ENCODE data around the gene ANKRD10. TPM values are rescaled to one million over a fixed set of nuclear protein-coding genes. Genes with fewer than 3 reads are reported as not detected.

Gene ANKRD10
- total RNA-seq, 1 donor from 2014 or later, result 163 TPM

DNA sequence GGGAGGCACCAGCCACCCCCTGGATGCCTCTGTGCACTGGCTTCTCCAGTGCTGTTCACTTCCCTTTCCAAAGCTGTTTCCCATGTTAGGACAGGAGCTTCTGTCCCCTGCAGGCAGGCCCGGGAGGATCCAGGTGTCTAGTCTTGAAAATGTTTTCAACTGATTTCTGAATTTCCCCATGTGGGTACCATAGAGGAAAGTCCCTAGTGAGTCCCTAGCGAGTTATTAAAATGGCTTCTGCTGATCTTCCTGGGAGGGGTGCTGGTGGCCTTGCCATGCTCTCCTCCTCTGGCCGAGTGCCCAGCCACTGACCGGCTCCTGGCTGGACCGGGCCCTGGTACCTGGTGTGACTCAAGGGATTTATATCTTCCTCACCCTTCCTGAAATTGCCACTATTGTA is 5.2 kb upstream of the ANKRD10 start:
- no peak for DNase-seq (ENCODE audit: low spot score)
- no peak overlapping the region for H3K4me3 Mint-ChIP-seq
- H3K4me1 Mint-ChIP-seq (ENCODE audit: low read depth), result peaks cover 43% of the 10 kb centered on the region
- H3K27ac Mint-ChIP-seq, result no peak overlapping the region
- H3K9me3 Mint-ChIP-seq, result no peaks in the 10 kb centered on the region
- intact Hi-C loops (cut with micrococcal nuclease), result no loop called here
- peaks cover 6% of the 10 kb centered on the region for H3K36me3 Mint-ChIP-seq (ENCODE audit: low read depth)
- peaks cover 21% of the 10 kb centered on the region for H3K27me3 Mint-ChIP-seq (ENCODE audit: insufficient read depth)

DNA sequence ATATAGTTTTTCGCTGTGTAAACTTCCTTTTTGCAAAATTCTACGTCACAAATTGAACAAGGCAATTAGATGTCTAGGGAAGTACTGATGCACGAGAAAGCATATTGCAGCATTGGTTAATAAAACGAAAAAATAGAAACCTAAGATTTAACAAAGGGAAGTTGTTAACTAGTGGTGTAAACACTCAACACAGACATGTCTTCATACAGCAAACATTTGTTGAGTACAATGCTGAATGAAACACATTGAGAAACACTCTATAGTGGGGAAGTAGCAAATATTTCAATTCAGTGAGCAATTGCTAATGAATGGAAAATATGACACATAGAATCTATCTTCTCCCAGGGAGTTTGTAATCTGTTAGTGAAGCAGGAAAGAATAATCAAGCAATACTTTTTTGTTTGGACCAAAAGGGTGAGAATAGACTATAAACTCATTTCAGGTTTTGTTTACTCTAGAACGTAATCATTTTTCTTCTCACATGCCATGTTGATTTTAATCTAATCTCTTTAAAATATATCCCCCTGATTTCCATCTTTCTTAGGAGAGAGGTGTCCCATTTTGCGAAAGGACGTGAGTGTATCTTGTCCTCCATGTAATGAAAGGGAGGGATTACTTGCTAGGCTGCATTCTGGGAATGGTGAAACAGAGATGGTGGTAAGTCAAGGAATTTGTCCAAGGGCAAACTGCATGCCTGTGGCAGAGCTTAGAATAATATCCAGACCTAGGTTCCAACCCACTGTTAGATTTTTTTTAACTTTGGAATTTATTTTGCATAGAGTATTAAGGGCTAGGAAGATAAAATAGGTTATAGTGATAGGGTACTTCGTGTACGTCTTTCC is 1.7 kb upstream of the ANKRD10 start:
- Mint-ChIP-seq H3K36me3 (ENCODE audit: low read depth) (peaks cover 16% of the 10 kb centered on the region), H3K4me3 (peak overlapping the region; percentile 84), H3K27ac (peak overlapping the region; percentile 15), H3K9me3 (no peaks in the 10 kb centered on the region), H3K4me1 (ENCODE audit: low read depth) (peaks cover 57% of the 10 kb centered on the region), H3K27me3 (ENCODE audit: insufficient read depth) (peaks cover 2% of the 10 kb centered on the region)
- intact Hi-C loops (cut with micrococcal nuclease), result loop anchor here (5.0 kb wide), 1 partner anchor 286 kb away; no protein-coding TSS in a partner anchor
- DNase-seq (ENCODE audit: low spot score), result no peak

DNA sequence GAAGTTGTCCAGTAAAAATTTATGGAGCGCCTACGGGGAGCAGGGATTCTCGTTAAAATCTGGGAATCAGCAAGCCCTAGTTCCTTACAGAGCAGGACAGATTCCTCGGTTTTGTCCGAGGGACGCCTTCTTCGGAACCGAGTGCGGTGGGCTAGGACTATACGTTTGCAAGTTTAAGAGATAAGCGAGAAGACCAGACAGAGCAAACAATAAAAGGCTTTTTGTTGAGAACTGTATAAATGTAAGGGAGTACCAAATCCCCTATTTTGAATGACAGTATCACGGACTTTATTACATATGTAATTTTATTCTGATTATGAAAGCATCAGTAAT is 971 bp upstream of the ANKRD10 start:
- intact Hi-C loops (cut with micrococcal nuclease), result loop anchor here (1.0 to 5.0 kb wide), 11 partner anchors 28 to 307 kb away; partner anchors contain the start of genes ARHGEF7 and ING1

DNA sequence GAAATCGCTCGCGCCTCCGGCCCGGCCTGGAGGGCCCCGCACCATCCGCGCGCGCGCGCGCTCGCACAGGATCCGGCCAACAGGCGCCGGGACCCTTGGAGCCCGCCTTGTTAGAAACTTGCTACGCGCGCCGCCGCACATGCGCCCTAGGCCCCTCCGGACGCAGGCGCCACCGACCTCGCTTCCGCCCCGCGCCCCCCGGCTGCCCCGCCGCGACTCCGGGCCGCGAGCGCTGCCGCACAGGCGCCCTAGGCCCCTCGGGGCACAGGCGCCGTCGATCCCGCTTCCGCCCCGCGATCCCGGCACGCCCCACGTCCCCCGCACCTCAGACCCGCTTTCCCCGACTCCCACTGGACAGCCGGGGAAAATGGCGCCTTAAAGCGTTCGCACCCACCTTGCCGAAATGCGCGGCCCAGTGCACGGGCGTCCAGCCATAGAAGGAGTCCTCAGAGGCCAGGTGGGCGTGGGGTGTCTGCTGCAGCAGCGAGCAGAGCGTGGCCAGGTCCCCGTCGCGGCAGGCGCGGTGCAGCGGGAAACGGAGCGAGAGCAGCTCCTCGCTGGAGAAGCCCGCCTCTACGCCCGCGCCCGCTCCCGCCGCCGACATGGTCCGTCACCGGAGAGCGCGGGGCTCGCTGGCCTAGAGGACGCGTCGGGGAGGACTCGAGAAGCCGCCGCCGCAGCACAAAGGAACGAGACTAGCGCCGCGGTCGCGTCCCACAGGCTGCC is 375 bp downstream of the ANKRD10 start:
- DNase-seq (ENCODE audit: low spot score), result peak; percentile 68
- intact Hi-C loops (cut with micrococcal nuclease), result loop anchor here (1.0 to 5.0 kb wide), 11 partner anchors 30 to 308 kb away; partner anchors contain the start of genes ARHGEF7 and ING1
- H3K4me1 Mint-ChIP-seq (ENCODE audit: low read depth), result peaks cover 57% of the 10 kb centered on the region
- H3K9me3 Mint-ChIP-seq, result no peaks in the 10 kb centered on the region
- H3K27ac Mint-ChIP-seq, result peak overlapping the region; percentile 95
- H3K36me3 Mint-ChIP-seq (ENCODE audit: low read depth), result peaks cover 29% of the 10 kb centered on the region
- H3K4me3 Mint-ChIP-seq, result peak overlapping the region; percentile 94
- H3K27me3 Mint-ChIP-seq (ENCODE audit: insufficient read depth), result no peaks in the 10 kb centered on the region

More for the DNA sequence above, 971 bp upstream of the ANKRD10 start:
- Mint-ChIP-seq H3K4me3 (peak overlapping the region; percentile 84), H3K27me3 (ENCODE audit: insufficient read depth) (no peaks in the 10 kb centered on the region), H3K9me3 (no peaks in the 10 kb centered on the region), H3K4me1 (ENCODE audit: low read depth) (peaks cover 53% of the 10 kb centered on the region), H3K36me3 (ENCODE audit: low read depth) (peaks cover 19% of the 10 kb centered on the region), H3K27ac (peak overlapping the region; percentile 75)
- no peak for DNase-seq (ENCODE audit: low spot score)

DNA sequence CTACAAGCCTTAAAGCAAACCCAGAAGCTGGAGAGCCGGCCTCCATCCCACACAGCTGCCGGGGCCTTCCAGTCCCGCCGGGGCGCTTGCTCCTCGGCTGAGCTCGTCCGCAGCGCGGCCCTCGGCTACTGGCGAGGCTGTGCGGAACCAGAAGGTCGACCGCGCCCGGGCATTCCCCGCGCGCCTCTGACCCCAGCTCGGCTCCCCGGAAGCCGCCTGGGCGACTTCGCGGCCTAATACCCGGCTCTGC is 863 bp downstream of the ANKRD10 start:
- Mint-ChIP-seq H3K27me3 (ENCODE audit: insufficient read depth) (no peaks in the 10 kb centered on the region), H3K9me3 (no peaks in the 10 kb centered on the region), H3K36me3 (ENCODE audit: low read depth) (peaks cover 32% of the 10 kb centered on the region), H3K27ac (peak overlapping the region; percentile 89), H3K4me3 (peak overlapping the region; percentile 94), H3K4me1 (ENCODE audit: low read depth) (peaks cover 62% of the 10 kb centered on the region)
- intact Hi-C loops (cut with micrococcal nuclease), result loop anchor here (2.0 kb wide), 5 partner anchors 31 to 309 kb away; partner anchors contain the start of gene ARHGEF7
- DNase-seq (ENCODE audit: low spot score), result no peak

DNA sequence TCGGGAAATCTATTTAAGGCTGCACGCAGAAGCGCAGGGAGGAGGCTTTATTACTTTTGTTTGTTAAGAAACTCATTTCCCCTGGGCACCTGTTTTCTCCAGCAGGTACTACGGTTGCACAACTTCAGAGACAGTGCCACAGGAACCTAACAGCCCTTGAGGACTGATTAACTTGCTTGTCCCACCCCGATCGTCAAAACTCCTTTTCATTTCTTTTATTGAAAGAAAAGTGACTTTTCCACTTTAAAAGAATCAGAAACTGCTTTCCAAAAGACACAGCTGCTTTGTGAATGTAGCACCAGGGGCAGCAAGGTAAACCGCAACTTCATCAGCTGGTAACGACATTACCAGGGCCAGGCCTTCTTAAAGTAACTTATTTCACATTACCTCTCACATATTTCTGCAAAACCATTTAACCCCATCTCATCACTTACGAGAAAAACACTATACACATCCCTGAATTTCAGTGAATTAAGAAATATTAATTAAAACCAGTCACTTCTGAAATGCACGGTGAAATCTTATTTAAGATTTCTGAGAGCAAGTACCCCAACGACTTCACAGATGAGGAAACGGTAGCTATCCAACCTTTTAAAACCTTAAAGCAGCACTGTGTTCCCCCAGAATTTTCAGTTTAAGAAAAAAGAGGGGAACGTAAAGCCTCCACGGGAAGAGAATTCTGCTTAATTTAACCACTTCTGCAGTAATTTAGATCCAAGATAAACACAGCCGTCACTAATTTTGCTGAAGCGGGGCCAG is 1.4 kb downstream of the ANKRD10 start:
- Mint-ChIP-seq H3K36me3 (ENCODE audit: low read depth) (peaks cover 36% of the 10 kb centered on the region), H3K9me3 (no peaks in the 10 kb centered on the region), H3K27ac (peak overlapping the region; percentile 89), H3K27me3 (ENCODE audit: insufficient read depth) (no peaks in the 10 kb centered on the region), H3K4me1 (ENCODE audit: low read depth) (peaks cover 67% of the 10 kb centered on the region), H3K4me3 (peak overlapping the region; percentile 94)
- intact Hi-C loops (cut with micrococcal nuclease), result loop anchor here (2.0 kb wide), 5 partner anchors 31 to 309 kb away; partner anchors contain the start of gene ARHGEF7
- DNase-seq (ENCODE audit: low spot score), result no peak

DNA sequence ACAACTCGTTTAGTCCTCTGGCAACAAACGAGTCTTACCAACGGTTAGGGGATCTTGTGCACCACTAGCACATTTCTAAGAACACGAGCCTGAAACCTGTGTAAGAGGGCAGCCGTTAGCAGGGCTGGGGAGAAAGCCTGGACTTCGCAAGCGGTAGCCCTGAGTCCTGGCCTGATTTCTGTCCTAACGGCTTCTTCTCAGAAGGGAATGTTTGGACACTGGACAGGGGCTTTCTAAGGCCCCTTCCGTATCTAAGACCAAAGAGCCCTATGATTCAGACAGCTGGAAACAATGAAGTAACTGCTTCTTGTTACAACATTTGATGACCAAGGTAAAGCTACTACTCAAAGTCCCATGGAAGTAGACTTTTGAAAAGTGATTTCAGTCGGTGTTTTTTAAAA is 2.2 kb downstream of the ANKRD10 start:
- H3K27me3 Mint-ChIP-seq (ENCODE audit: insufficient read depth), result no peaks in the 10 kb centered on the region
- H3K4me1 Mint-ChIP-seq (ENCODE audit: low read depth), result peaks cover 70% of the 10 kb centered on the region
- intact Hi-C loops (cut with micrococcal nuclease), result loop anchor here (1.0 kb wide), 1 partner anchor 8 kb away; no protein-coding TSS in a partner anchor
- peak overlapping the region; percentile 94 for H3K4me3 Mint-ChIP-seq
- no peaks in the 10 kb centered on the region for H3K9me3 Mint-ChIP-seq
- no peak for DNase-seq (ENCODE audit: low spot score)
- H3K36me3 Mint-ChIP-seq (ENCODE audit: low read depth), result peaks cover 34% of the 10 kb centered on the region
- H3K27ac Mint-ChIP-seq, result peak overlapping the region; percentile 89

DNA sequence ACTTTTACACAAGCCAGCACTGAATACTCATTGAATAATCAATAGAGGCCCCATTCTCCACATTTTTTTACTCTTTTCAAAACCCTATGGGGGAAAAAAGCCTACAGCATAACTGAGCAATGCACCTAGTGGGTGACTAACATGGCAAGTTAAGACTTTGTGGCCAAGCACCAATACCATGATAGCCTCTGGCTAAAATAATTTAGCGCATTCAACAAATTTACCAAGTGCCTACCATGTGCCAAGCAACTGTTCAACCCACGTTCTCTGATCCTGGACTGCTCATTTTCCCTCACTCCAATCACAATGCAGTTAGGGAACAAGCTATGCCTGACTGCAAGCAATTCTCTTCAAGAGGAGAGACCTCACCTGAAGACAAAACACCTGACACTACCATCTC is 3.0 kb downstream of the ANKRD10 start:
- H3K4me3 Mint-ChIP-seq, result peak overlapping the region; percentile 94
- H3K27me3 Mint-ChIP-seq (ENCODE audit: insufficient read depth), result no peaks in the 10 kb centered on the region
- H3K27ac Mint-ChIP-seq, result peak overlapping the region; percentile 34
- peaks cover 37% of the 10 kb centered on the region for H3K36me3 Mint-ChIP-seq (ENCODE audit: low read depth)
- peaks cover 70% of the 10 kb centered on the region for H3K4me1 Mint-ChIP-seq (ENCODE audit: low read depth)
- H3K9me3 Mint-ChIP-seq, result no peaks in the 10 kb centered on the region
- DNase-seq (ENCODE audit: low spot score), result no peak
- intact Hi-C loops (cut with micrococcal nuclease), result loop anchor here (1.0 kb wide), 1 partner anchor 8 kb away; no protein-coding TSS in a partner anchor

DNA sequence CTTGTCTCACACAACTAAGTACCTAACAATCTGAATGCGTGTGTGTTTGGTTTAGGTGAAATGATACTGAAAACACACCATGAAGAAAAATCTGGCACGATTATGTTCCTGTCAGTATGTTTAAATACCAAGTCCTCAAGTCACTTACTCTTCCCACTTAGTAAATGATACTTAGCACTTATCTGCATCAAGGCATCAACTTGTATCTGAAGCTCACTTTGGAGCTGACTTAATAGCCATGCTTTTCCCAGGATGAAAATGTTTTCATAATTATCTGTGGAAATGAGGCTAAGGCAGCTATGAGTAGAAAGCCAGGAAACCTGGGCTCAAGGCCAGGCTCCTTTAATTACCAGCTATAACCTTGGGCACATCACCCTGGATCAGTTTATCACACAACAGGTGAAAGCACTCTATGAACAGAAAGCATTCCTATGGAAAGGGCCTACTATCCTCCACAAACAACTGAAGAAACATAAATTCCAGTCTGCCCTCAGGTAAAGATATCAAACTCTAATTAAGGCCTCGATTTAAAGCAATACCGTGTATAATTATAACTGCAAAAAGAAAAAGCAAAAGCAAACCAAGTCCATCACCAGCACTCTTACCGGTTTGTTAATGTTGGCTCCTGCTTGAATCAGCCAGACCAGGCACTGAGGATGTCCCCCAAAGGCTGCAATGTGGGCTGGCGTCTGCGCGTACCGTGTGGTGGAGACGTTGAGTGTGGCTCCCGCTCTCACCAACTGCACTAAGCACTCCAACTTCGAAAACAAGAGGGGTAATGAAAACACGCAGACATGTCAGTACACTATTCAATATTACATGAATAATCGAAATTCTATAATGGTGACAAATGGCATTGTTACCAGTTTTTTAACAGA is 4.6 kb downstream of the ANKRD10 start:
- intact Hi-C loops (cut with micrococcal nuclease), result no loop called here
- Mint-ChIP-seq H3K27me3 (ENCODE audit: insufficient read depth) (no peaks in the 10 kb centered on the region), H3K27ac (no peak overlapping the region), H3K4me3 (peak overlapping the region; percentile 94), H3K9me3 (no peaks in the 10 kb centered on the region), H3K4me1 (ENCODE audit: low read depth) (peaks cover 74% of the 10 kb centered on the region), H3K36me3 (ENCODE audit: low read depth) (peaks cover 52% of the 10 kb centered on the region)
- DNase-seq (ENCODE audit: low spot score), result no peak

DNA sequence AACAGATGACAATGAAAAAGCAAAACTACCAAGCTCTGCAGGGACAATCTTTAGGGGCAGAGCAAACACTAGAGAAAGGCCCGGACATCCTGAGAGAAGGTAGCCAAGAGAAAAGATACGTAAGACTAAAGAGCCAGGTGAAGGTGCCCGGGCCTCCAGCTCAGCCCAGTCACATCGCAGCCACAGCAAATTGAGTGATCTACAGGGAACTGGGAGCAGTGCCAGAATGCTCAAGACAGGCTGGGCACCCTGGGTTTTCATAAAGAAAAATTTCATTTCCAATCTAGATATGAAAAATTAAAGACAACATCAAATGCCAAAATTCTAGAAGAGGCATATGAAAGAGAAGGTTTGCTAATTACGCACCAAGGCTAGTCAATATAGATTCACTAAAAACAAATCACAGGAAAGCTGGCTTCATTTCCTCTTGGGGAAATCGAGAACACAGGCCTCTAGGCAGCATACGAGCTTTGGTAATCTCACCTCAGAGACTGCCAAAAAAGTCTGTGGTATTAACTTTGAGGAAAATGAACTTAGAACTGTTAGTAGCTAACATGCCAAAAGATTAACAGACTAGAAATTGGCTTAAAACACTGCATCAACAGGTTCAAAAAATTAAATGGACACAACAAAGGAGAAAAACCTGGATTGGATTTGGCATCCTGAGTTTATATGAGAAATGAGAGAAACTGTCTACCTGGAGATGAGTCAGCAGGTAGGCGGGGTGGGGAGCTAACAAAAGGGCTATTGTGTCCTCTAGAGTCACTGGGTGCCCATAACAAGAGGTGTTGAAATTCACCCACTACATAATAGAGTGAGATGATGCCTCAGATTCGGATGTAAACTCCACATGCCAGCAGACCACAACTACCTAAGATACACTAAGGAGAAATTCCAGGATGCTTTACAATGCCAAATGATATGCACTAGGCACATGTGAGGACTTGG is 6.6 kb downstream of the ANKRD10 start:
- no peak overlapping the region for H3K4me3 Mint-ChIP-seq
- no peaks in the 10 kb centered on the region for H3K27me3 Mint-ChIP-seq (ENCODE audit: insufficient read depth)
- peaks cover 57% of the 10 kb centered on the region for H3K36me3 Mint-ChIP-seq (ENCODE audit: low read depth)
- H3K9me3 Mint-ChIP-seq, result no peaks in the 10 kb centered on the region
- no peak for DNase-seq (ENCODE audit: low spot score)
- H3K27ac Mint-ChIP-seq, result peak overlapping the region; percentile 74
- peaks cover 70% of the 10 kb centered on the region for H3K4me1 Mint-ChIP-seq (ENCODE audit: low read depth)
- intact Hi-C loops (cut with micrococcal nuclease), result loop anchor here (2.0 kb wide), 1 partner anchor 15 kb away; no protein-coding TSS in a partner anchor

DNA sequence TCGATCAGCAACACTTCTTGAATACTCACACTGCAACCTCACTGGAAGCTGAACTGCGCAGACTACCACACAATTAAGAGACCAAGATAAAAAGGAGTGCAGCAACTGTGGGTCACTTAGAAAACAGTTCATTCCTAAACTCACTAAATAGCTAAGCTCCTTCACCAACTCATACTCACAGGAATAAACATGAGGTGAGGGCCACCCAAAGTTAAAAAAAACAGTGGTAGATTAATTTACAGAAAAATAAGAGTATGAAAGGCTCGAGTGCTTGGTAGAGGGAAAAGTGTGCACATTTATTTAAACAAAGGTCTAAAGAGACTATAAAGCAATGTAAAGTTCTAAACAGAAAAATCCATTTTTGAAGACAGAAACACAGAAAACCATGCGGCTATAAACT is 7.6 kb downstream of the ANKRD10 start:
- H3K27me3 Mint-ChIP-seq (ENCODE audit: insufficient read depth), result no peaks in the 10 kb centered on the region
- no peaks in the 10 kb centered on the region for H3K9me3 Mint-ChIP-seq
- DNase-seq (ENCODE audit: low spot score), result no peak
- no peak overlapping the region for H3K27ac Mint-ChIP-seq
- H3K4me3 Mint-ChIP-seq, result no peak overlapping the region
- H3K4me1 Mint-ChIP-seq (ENCODE audit: low read depth), result peaks cover 61% of the 10 kb centered on the region
- H3K36me3 Mint-ChIP-seq (ENCODE audit: low read depth), result peaks cover 63% of the 10 kb centered on the region
- intact Hi-C loops (cut with micrococcal nuclease), result no loop called here

All from activated T-helper 1 cell treated with anti-CD3 and anti-CD28 coated beads, Interleukin-12 subunit alpha, Interleukin-12 subunit beta, Interleukin-2, Interleukin-4 antibody, amounts not matched to agents 30 ng/mL and 10 ng/mL and 1 ng/mL, durations not matched to agents 14 hours and 24 hours and 36 hours (primary cell).